Fibroblast of pulmonary artery (primary cell): ENCODE measurements around the gene ARHGAP42.
A peak's percentile ranks its signal among the peaks of the same experiment; 100 is the strongest.

Source experiments
- DNase-seq: peaks from one replicate; pipeline ENCODE4 v3.0.0-alpha.2; 2010; ENCODE audit warnings: low read depth
- H3K4me3 ChIP-seq: replicated peaks from 2 replicates; pipeline ENCODE4 v1.5.1; 2011; ENCODE audit warnings: low read depth, mild to moderate bottlenecking, control low read depth, low read length, moderate library complexity
- CTCF ChIP-seq: IDR thresholded peaks from 2 replicates; pipeline ENCODE4 v1.5.1; 2011; ENCODE audit warnings: mild to moderate bottlenecking, control low read depth, low read length, inconsistent platforms; ENCODE audit errors: missing control alignments

Gene ARHGAP42

GRCh38 chr11:100706179-100706578 is 19.1 kb downstream of the ARHGAP42 start:
- H3K4me3 ChIP-seq: no peak overlapping the region
- no peak for TF ChIP-seq CTCF
- no peak for DNase-seq

GRCh38 chr11:100709233-100709957 is 22.3 kb downstream of the ARHGAP42 start:
- H3K4me3 ChIP-seq: no peak overlapping the region
- DNase-seq: peak; percentile 17
- TF ChIP-seq CTCF: no peak

- DNase-seq: no peak
- no peak overlapping the region for H3K4me3 ChIP-seq
- no peak for TF ChIP-seq CTCF
Observed at GRCh38 chr11:100711984-100712383, 24.9 kb downstream of the ARHGAP42 start.

GRCh38 chr11:100712583-100712982 is 25.5 kb downstream of the ARHGAP42 start:
- H3K4me3 ChIP-seq: no peak overlapping the region
- no peak for DNase-seq
- no peak for TF ChIP-seq CTCF

- no peak overlapping the region for H3K4me3 ChIP-seq
- DNase-seq: no peak
- TF ChIP-seq CTCF: no peak
Observed at GRCh38 chr11:100715165-100715761, 28.2 kb downstream of the ARHGAP42 start.

- TF ChIP-seq CTCF: no peak
- DNase-seq: no peak
- no peak overlapping the region for H3K4me3 ChIP-seq
Observed at GRCh38 chr11:100716838-100717237, 29.8 kb downstream of the ARHGAP42 start.

- TF ChIP-seq CTCF: no peak
- H3K4me3 ChIP-seq: no peak overlapping the region
- DNase-seq: peak; percentile 45
Observed at GRCh38 chr11:100719362-100719761, 32.3 kb downstream of the ARHGAP42 start.
